Neutrophil (primary cell): ENCODE measurements around the gene CCDC197.

Experiments used
- H3K27ac ChIP-seq: fragments of 200-600 bp; sonication (generic); 2 replicates; pipeline ENCODE4 v1.5.1; 2016; ENCODE audit warnings: mild to moderate bottlenecking, moderate library complexity
- H3K27me3 ChIP-seq: fragments of 200-600 bp; sonication (generic); 2 replicates; pipeline ENCODE4 v1.6.0; 2016; ENCODE audit warnings: mild to moderate bottlenecking
- H3K36me3 ChIP-seq: fragments of 200-600 bp; sonication (generic); 2 replicates; pipeline ENCODE4 v1.5.1; 2017
- H3K4me1 ChIP-seq, 2 experiments: fragments of 200-600 bp in 1 of 2; sonication (generic) in 1 of 2; 1 replicate in 1 of 2; 2 replicates in 1 of 2; pipeline versions ENCODE4 v1.5.1 to v1.6.1; 2013 to 2016; ENCODE audit warnings: low read depth in 1 of 2, low read length in 1 of 2, mild to moderate bottlenecking in 1 of 2, moderate library complexity in 1 of 2; ENCODE audit not compliant: control insufficient read depth in 1 of 2, insufficient read depth in 1 of 2
- H3K4me3 ChIP-seq, 2 experiments: fragments of 200-600 bp in 1 of 2; sonication (generic) in 1 of 2; 1 replicate in 1 of 2; 2 replicates in 1 of 2; pipeline ENCODE4 v1.5.1; 2013 to 2016; ENCODE audit warnings: low read depth in 1 of 2, low read length in 1 of 2, mild to moderate bottlenecking in 1 of 2, moderate library complexity in 1 of 2
- H3K9me3 ChIP-seq: fragments of 200-600 bp; sonication (generic); 2 replicates; pipeline ENCODE4 v1.5.1; 2016
- TF ChIP-seq, protein P1 (sequence below): fragments of 200-600 bp; sonication (generic); IDR thresholded peaks from 2 replicates; pipeline ENCODE4 v1.5.1; 2016; ENCODE audit warnings: antibody characterized with exemption

Gene CCDC197

DNA sequence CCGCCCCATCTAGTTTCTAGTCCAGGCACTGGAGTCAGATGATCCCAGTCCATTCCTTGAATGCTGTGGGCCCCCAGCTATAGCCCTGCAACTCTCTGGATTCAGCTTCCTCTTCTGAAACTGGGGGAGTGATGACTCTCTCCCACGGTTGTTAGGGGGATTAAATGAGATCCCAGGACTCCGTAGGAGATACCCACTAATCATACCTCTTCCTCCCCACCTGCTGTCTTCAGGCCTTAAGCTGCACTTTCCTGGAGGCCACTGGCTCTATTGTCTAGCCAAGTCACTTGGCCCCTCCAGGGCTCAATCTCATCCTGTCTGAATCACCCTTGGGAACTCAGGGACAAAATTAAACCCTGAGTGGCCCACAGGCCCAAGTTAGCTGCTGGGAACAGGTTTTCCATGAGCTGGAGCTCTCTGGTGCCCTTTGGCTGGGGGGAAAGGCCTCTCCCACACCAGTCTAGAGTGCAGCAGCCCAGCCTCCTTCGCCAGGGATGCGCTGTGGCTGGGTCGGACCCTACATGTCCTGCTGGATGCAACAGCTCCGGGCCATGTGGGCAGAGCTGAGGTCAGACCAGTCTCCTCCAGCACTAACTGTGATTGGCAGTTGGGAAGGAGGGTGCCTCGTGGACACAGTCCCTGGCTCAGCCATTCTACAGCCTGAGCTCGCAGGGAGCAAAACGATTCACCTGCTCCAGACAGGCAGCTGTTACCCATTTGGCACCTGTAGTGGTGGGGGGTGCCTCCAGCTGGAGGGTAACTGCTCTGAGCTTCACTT is 14.7 kb upstream of the CCDC197 start:
- Histone ChIP-seq H3K36me3 (no peaks in the 10 kb centered on the region), H3K27me3 (peaks cover 24% of the 10 kb centered on the region)

GRCh38 chr14:93984070-93984469 is 13.0 kb upstream of the CCDC197 start:
- Histone ChIP-seq H3K27me3 (peaks cover 17% of the 10 kb centered on the region), H3K27ac (no peak overlapping the region), H3K4me3 (no peak overlapping the region), H3K36me3 (no peaks in the 10 kb centered on the region), H3K9me3 (no peaks in the 10 kb centered on the region), H3K4me1 (no peaks in the 10 kb centered on the region)
- TF ChIP-seq, protein P1, sequence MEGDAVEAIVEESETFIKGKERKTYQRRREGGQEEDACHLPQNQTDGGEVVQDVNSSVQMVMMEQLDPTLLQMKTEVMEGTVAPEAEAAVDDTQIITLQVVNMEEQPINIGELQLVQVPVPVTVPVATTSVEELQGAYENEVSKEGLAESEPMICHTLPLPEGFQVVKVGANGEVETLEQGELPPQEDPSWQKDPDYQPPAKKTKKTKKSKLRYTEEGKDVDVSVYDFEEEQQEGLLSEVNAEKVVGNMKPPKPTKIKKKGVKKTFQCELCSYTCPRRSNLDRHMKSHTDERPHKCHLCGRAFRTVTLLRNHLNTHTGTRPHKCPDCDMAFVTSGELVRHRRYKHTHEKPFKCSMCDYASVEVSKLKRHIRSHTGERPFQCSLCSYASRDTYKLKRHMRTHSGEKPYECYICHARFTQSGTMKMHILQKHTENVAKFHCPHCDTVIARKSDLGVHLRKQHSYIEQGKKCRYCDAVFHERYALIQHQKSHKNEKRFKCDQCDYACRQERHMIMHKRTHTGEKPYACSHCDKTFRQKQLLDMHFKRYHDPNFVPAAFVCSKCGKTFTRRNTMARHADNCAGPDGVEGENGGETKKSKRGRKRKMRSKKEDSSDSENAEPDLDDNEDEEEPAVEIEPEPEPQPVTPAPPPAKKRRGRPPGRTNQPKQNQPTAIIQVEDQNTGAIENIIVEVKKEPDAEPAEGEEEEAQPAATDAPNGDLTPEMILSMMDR: no peak

More for the DNA sequence above, 14.7 kb upstream of the CCDC197 start:
- TF ChIP-seq, protein P1: no peak
- no peak overlapping the region for H3K4me3 ChIP-seq
- no peaks in the 10 kb centered on the region for H3K9me3 ChIP-seq
- H3K4me1 ChIP-seq: no peaks in the 10 kb centered on the region
- no peak overlapping the region for H3K27ac ChIP-seq

- TF ChIP-seq, protein P1: no peak
- Histone ChIP-seq H3K9me3 (no peaks in the 10 kb centered on the region), H3K36me3 (no peaks in the 10 kb centered on the region), H3K27me3 (peaks cover 18% of the 10 kb centered on the region), H3K4me3 (no peak overlapping the region), H3K4me1 (no peaks in the 10 kb centered on the region), H3K27ac (no peak overlapping the region)
These were observed 12.1 kb upstream of the CCDC197 start for GRCh38 chr14:93984987-93985410.

GRCh38 chr14:93986955-93987354 is 10.1 kb upstream of the CCDC197 start:
- no peaks in the 10 kb centered on the region for H3K4me1 ChIP-seq
- H3K4me3 ChIP-seq: no peak overlapping the region
- TF ChIP-seq, protein P1: no peak
- H3K9me3 ChIP-seq: no peaks in the 10 kb centered on the region
- no peak overlapping the region for H3K27ac ChIP-seq
- H3K27me3 ChIP-seq: peaks cover 36% of the 10 kb centered on the region
- H3K36me3 ChIP-seq: no peaks in the 10 kb centered on the region

GRCh38 chr14:93987376-93987775 is 9.7 kb upstream of the CCDC197 start:
- H3K4me3 ChIP-seq: no peak overlapping the region
- H3K36me3 ChIP-seq: no peaks in the 10 kb centered on the region
- no peaks in the 10 kb centered on the region for H3K4me1 ChIP-seq
- H3K27me3 ChIP-seq: peaks cover 40% of the 10 kb centered on the region
- H3K9me3 ChIP-seq: no peaks in the 10 kb centered on the region
- H3K27ac ChIP-seq: no peak overlapping the region
- TF ChIP-seq, protein P1: no peak
